ENCODE measurements around the gene PAPPA2. TPM values are rescaled to one million over a fixed set of nuclear protein-coding genes. Genes with fewer than 3 reads are reported as not detected.

PAPPA2 gene
- total RNA-seq, 5 donors from 2014 or later (not counting 1 experiment from before 2014, with no cell fraction given), result 0.03 to 0.06 TPM; not detected in 3

DNA sequence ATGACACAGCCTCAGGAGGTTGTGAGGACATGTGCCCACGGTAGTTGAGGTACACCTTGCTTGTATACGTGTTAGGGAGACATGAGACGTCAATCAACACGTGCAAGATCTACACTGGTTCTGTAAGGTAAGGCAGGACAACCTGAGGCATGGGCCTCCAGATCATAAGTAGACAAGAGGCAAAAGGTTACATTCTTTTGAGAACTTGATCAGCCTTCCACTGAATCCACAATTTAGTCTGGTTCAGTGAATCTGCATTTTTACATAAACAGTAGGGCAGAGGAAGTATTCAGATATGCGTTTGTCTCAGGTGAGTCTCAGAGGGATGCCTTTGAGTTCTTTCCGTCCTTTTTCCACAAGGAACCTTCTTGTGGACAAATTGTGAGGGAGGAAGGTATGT is 352.6 kb downstream of the PAPPA2 start:
- ATAC-seq (replicated peaks in 1 of 4) (no peak), DNase-seq (no peak)
- Mint-ChIP-seq H3K36me3 (no peaks in the 10 kb centered on the region), H3K27ac (no peak overlapping the region), H3K27me3 (peaks cover 0 to 1% of the 10 kb centered on the region in 2 donors), H3K4me1 (no peaks in the 10 kb centered on the region), H3K9me3 (peaks cover 0 to 6% (median 0%) of the 10 kb centered on the region in 3 donors), H3K4me3 (no peak overlapping the region)
- ChIA-PET CTCF (no interaction called here), POLR2A (no interaction called here)
- no peaks in the 10 kb centered on the region for H3K36me3 ChIP-seq (ENCODE audit: control insufficient read depth in 2 of 2, extremely low read depth in 1 of 2, insufficient read depth in 1 of 2, low read length in 1 of 2)
- H3K4me3 ChIP-seq (ENCODE audit: control insufficient read depth in 1 of 2, extremely low read depth in 1 of 2, low read length in 1 of 2), result no peak overlapping the region
- H3K27ac ChIP-seq (ENCODE audit: low read length), result no peak overlapping the region
- no peaks in the 10 kb centered on the region for H3K4me1 ChIP-seq (ENCODE audit: control insufficient read depth in 1 of 2, extremely low read depth in 1 of 2, insufficient read depth in 2 of 2, low read length in 2 of 2)
- 100% methylated on average over 2 of the region's 6 CpGs for WGBS (ENCODE audit: insufficient coverage)
- no peaks in the 10 kb centered on the region for H3K9me3 ChIP-seq
- no peaks in the 10 kb centered on the region for H3K27me3 ChIP-seq (replicated peaks in 1 of 2; ENCODE audit: control insufficient read depth in 2 of 2, extremely low read depth in 1 of 2, insufficient read depth in 2 of 2, low read length in 1 of 2)

DNA sequence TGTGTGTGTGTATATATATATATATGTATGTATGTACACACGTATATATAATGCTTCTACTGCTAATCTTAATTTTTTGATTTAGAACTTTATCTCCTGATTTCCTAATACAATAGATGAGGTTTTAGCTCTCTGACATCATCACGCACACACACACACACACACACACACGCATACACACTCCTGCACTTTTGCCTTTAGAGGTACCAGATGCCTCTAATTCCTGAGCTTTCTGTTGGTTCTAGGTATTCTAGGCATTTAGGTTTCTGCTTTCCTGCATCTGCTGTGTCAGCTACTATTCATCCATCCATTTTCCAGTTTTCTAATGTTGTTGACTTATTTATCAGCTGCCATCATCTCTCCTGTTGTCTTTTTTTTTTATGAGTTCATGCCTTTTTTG is 353.3 kb downstream of the PAPPA2 start:
- Mint-ChIP-seq H3K36me3 (no peaks in the 10 kb centered on the region), H3K9me3 (peaks cover 0 to 6% (median 0%) of the 10 kb centered on the region in 3 donors), H3K4me3 (no peak overlapping the region), H3K27me3 (peaks cover 0 to 1% of the 10 kb centered on the region in 2 donors), H3K4me1 (no peaks in the 10 kb centered on the region), H3K27ac (no peak overlapping the region)
- no CpG with 5 or more reads among the region's 3 CpGs for WGBS (ENCODE audit: insufficient coverage)
- ChIA-PET CTCF (no interaction called here), POLR2A (no interaction called here)
- Histone ChIP-seq H3K27ac (ENCODE audit: low read length) (no peak overlapping the region), H3K9me3 (no peaks in the 10 kb centered on the region), H3K4me1 (ENCODE audit: control insufficient read depth in 1 of 2, extremely low read depth in 1 of 2, insufficient read depth in 2 of 2, low read length in 2 of 2) (no peaks in the 10 kb centered on the region), H3K36me3 (ENCODE audit: control insufficient read depth in 2 of 2, extremely low read depth in 1 of 2, insufficient read depth in 1 of 2, low read length in 1 of 2) (no peaks in the 10 kb centered on the region), H3K27me3 (replicated peaks in 1 of 2; ENCODE audit: control insufficient read depth in 2 of 2, extremely low read depth in 1 of 2, insufficient read depth in 2 of 2, low read length in 1 of 2) (no peaks in the 10 kb centered on the region), H3K4me3 (ENCODE audit: control insufficient read depth in 1 of 2, extremely low read depth in 1 of 2, low read length in 1 of 2) (no peak overlapping the region)
- DNase-seq, result no peak
- no peak for ATAC-seq (replicated peaks in 1 of 4)

DNA sequence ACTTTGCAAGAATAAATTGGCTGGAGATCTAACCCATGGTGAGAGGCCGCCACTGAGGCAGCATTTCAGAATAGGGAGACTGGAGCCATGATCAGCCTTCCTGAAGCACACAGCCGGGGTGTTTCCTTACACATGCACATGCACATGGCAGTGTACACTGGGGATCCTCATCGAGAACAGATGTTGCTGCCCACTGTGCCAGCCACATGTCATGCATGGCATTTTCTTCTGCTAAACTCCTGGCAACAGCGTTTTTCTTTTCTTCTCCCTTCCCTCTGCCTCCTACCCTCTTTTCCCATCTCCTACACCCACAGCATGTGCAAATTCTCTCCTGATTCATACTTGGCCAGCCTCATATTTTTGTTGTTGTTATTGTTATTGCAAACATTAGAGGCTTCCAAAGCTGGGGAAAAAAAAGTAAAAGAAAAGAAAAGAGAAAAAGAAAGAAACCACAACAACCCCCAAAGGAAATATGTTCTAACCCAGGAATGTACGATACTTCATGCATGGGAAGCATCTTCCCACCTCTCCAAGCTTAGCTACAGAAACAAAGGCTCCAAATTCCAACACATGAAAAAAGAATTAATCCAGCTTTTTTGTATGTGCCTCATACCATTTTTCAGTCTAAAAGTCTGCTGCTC is 357.5 kb downstream of the PAPPA2 start:
- DNase-seq (no peak), ATAC-seq (replicated peaks in 1 of 4) (no peak)
- no peaks in the 10 kb centered on the region for H3K27me3 Mint-ChIP-seq
- Histone ChIP-seq H3K4me3 (ENCODE audit: control insufficient read depth in 1 of 2, extremely low read depth in 1 of 2, low read length in 1 of 2) (no peak overlapping the region), H3K36me3 (ENCODE audit: control insufficient read depth in 2 of 2, extremely low read depth in 1 of 2, insufficient read depth in 1 of 2, low read length in 1 of 2) (no peaks in the 10 kb centered on the region), H3K27me3 (replicated peaks in 1 of 2; ENCODE audit: control insufficient read depth in 2 of 2, extremely low read depth in 1 of 2, insufficient read depth in 2 of 2, low read length in 1 of 2) (no peaks in the 10 kb centered on the region), H3K9me3 (no peaks in the 10 kb centered on the region), H3K4me1 (ENCODE audit: control insufficient read depth in 1 of 2, extremely low read depth in 1 of 2, insufficient read depth in 2 of 2, low read length in 2 of 2) (no peaks in the 10 kb centered on the region), H3K27ac (ENCODE audit: low read length) (no peak overlapping the region)
- peaks cover 0 to 6% (median 0%) of the 10 kb centered on the region in 3 donors for H3K9me3 Mint-ChIP-seq
- ChIA-PET POLR2A (no interaction called here), CTCF (no interaction called here)
- H3K4me1 Mint-ChIP-seq, result no peaks in the 10 kb centered on the region
- H3K36me3 Mint-ChIP-seq, result no peaks in the 10 kb centered on the region
- H3K27ac Mint-ChIP-seq, result no peak overlapping the region
- no peak overlapping the region for H3K4me3 Mint-ChIP-seq
- WGBS (ENCODE audit: insufficient coverage), result 86% methylated on average over 2 of the region's 5 CpGs

DNA sequence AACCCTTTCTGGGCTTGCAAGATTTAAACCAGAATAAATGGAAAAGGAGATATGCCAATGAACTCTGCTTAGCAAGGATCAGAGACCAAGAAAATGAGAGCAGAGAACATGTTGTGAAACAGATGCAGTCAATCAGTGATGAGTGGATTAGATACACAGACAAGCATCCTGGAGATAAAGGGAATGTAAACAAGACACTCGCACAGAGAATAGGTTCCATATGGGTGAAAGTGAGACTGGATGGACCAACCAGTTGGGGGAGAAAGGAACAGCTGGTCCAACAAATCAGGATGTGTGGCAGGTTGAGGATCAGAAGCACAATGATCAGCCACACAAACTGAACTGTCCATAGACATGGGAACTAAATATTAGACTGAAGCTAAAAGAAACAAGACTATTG is 363.3 kb downstream of the PAPPA2 start:
- no peaks in the 10 kb centered on the region for H3K27me3 Mint-ChIP-seq
- WGBS (ENCODE audit: insufficient coverage), result 83% methylated on average over 1 of the region's 1 CpG
- Histone ChIP-seq H3K27ac (ENCODE audit: low read length) (no peak overlapping the region), H3K4me3 (ENCODE audit: control insufficient read depth in 1 of 2, extremely low read depth in 1 of 2, low read length in 1 of 2) (no peak overlapping the region), H3K36me3 (ENCODE audit: control insufficient read depth in 2 of 2, extremely low read depth in 1 of 2, insufficient read depth in 1 of 2, low read length in 1 of 2) (no peaks in the 10 kb centered on the region), H3K9me3 (no peaks in the 10 kb centered on the region), H3K4me1 (ENCODE audit: control insufficient read depth in 1 of 2, extremely low read depth in 1 of 2, insufficient read depth in 2 of 2, low read length in 2 of 2) (no peaks in the 10 kb centered on the region), H3K27me3 (replicated peaks in 1 of 2; ENCODE audit: control insufficient read depth in 2 of 2, extremely low read depth in 1 of 2, insufficient read depth in 2 of 2, low read length in 1 of 2) (no peaks in the 10 kb centered on the region)
- H3K36me3 Mint-ChIP-seq, result no peaks in the 10 kb centered on the region
- DNase-seq, result no peak
- ChIA-PET POLR2A (no interaction called here), CTCF (no interaction called here)
- no peak for ATAC-seq (replicated peaks in 1 of 4)
- peaks cover 0 to 12% (median 3%) of the 10 kb centered on the region in 3 donors for H3K9me3 Mint-ChIP-seq
- H3K4me1 Mint-ChIP-seq, result no peaks in the 10 kb centered on the region
- H3K4me3 Mint-ChIP-seq, result no peak overlapping the region
- no peak overlapping the region for H3K27ac Mint-ChIP-seq

DNA sequence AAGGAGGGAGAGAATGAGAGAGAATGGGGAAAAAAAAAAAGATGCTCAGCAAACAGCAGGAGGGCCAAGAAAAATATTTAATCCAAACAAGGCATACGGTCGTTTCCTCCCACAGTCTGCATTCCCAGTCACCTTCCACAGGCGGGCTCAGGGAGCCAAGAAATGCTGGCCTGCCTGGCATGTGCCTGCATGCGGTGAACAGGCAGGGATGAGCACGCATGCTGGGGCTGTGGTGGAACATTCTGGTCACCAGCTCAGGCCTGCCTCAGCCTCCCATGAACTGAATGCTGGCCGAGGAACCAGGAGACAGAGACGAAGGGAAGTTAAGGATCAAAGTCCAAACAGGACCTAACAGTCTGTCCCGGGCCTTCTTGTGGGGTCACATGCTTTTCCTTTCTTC is 366.3 kb downstream of the PAPPA2 start:
- Mint-ChIP-seq H3K36me3 (no peaks in the 10 kb centered on the region), H3K27me3 (no peaks in the 10 kb centered on the region), H3K4me3 (no peak overlapping the region), H3K27ac (no peak overlapping the region), H3K9me3 (peaks cover 0 to 12% (median 3%) of the 10 kb centered on the region in 3 donors), H3K4me1 (no peaks in the 10 kb centered on the region)
- ATAC-seq (replicated peaks in 1 of 4) (no peak), DNase-seq (no peak)
- H3K36me3 ChIP-seq (ENCODE audit: control insufficient read depth in 2 of 2, extremely low read depth in 1 of 2, insufficient read depth in 1 of 2, low read length in 1 of 2), result no peaks in the 10 kb centered on the region
- ChIA-PET POLR2A (no interaction called here), CTCF (interaction anchor here in 1 of 2 donors (0.6 kb wide), 1 partner anchor 97 kb away, joined by 6 read pairs; no protein-coding TSS in a partner anchor)
- H3K4me1 ChIP-seq (ENCODE audit: control insufficient read depth in 1 of 2, extremely low read depth in 1 of 2, insufficient read depth in 2 of 2, low read length in 2 of 2), result no peaks in the 10 kb centered on the region
- no peak overlapping the region for H3K27ac ChIP-seq (ENCODE audit: low read length)
- 80% methylated on average over 8 of the region's 8 CpGs for WGBS (ENCODE audit: insufficient coverage)
- no peak overlapping the region for H3K4me3 ChIP-seq (ENCODE audit: control insufficient read depth in 1 of 2, extremely low read depth in 1 of 2, low read length in 1 of 2)
- no peaks in the 10 kb centered on the region for H3K27me3 ChIP-seq (replicated peaks in 1 of 2; ENCODE audit: control insufficient read depth in 2 of 2, extremely low read depth in 1 of 2, insufficient read depth in 2 of 2, low read length in 1 of 2)
- H3K9me3 ChIP-seq, result no peaks in the 10 kb centered on the region

DNA sequence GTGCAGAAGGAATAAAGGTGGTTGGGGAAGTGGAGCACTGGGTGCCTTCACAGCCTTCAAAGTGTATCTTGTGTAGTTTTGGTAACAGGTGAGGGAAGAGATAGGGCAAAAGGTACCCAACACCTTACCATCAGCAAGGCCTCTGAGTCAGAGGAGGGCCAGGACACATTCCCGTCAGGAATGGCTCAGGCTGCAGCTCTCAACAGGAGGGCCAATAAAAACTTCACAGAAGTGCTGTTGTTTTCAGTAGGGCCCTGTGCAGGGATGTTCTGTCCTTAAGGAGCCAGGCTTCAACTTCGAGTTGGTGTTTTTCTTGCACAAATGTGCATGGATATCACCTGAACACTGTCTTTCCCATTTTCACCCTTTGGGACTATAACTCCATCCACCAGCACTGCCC is 368.2 kb downstream of the PAPPA2 start:
- Histone ChIP-seq H3K27me3 (replicated peaks in 1 of 2; ENCODE audit: control insufficient read depth in 2 of 2, extremely low read depth in 1 of 2, insufficient read depth in 2 of 2, low read length in 1 of 2) (no peaks in the 10 kb centered on the region), H3K4me3 (ENCODE audit: control insufficient read depth in 1 of 2, extremely low read depth in 1 of 2, low read length in 1 of 2) (no peak overlapping the region), H3K27ac (ENCODE audit: low read length) (no peak overlapping the region), H3K36me3 (ENCODE audit: control insufficient read depth in 2 of 2, extremely low read depth in 1 of 2, insufficient read depth in 1 of 2, low read length in 1 of 2) (no peaks in the 10 kb centered on the region), H3K4me1 (ENCODE audit: control insufficient read depth in 1 of 2, extremely low read depth in 1 of 2, insufficient read depth in 2 of 2, low read length in 2 of 2) (no peaks in the 10 kb centered on the region), H3K9me3 (no peaks in the 10 kb centered on the region)
- ChIA-PET POLR2A (no interaction called here), CTCF (no interaction called here)
- ATAC-seq (replicated peaks in 1 of 4) (no peak), DNase-seq (no peak)
- Mint-ChIP-seq H3K36me3 (no peaks in the 10 kb centered on the region), H3K4me1 (no peaks in the 10 kb centered on the region), H3K27me3 (no peaks in the 10 kb centered on the region), H3K9me3 (peaks cover 0 to 5% (median 3%) of the 10 kb centered on the region in 3 donors), H3K27ac (no peak overlapping the region), H3K4me3 (no peak overlapping the region)
- WGBS (ENCODE audit: insufficient coverage), result 10% methylated on average over 2 of the region's 2 CpGs

DNA sequence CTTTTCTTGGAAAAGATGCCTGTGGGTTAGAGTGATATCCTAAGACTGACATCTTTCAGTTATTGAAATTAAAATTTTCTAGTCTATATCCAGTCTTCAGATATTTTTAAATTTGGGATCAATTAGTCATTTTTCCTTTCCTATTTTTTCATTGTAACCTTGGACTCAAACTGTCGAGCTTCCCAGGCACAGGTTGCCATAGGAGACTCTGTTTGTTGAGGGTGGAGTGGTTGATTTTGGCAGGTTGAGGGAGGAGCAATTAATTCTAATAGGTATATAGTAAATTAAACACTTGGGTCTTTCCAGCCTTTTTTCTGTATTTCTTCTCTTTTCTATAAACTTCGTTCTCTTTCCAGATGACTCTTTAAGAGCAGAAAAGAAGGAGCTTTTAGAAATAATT is 374.7 kb downstream of the PAPPA2 start:
- CTCF ChIA-PET, result no interaction called here
- ATAC-seq (replicated peaks in 1 of 4) (no peak), DNase-seq (no peak)
- Mint-ChIP-seq H3K36me3 (no peaks in the 10 kb centered on the region), H3K27ac (no peak overlapping the region), H3K9me3 (no peaks in the 10 kb centered on the region), H3K27me3 (peaks cover 2 to 13% of the 10 kb centered on the region in 2 donors), H3K4me1 (no peaks in the 10 kb centered on the region), H3K4me3 (no peak overlapping the region)
- H3K9me3 ChIP-seq, result no peaks in the 10 kb centered on the region
- POLR2A ChIA-PET, result no interaction called here
- no peak overlapping the region for H3K4me3 ChIP-seq (ENCODE audit: control insufficient read depth in 1 of 2, extremely low read depth in 1 of 2, low read length in 1 of 2)
- H3K27ac ChIP-seq (ENCODE audit: low read length), result no peak overlapping the region
- H3K36me3 ChIP-seq (ENCODE audit: control insufficient read depth in 2 of 2, extremely low read depth in 1 of 2, insufficient read depth in 1 of 2, low read length in 1 of 2), result no peaks in the 10 kb centered on the region
- H3K4me1 ChIP-seq (ENCODE audit: control insufficient read depth in 1 of 2, extremely low read depth in 1 of 2, insufficient read depth in 2 of 2, low read length in 2 of 2), result no peaks in the 10 kb centered on the region
- H3K27me3 ChIP-seq (replicated peaks in 1 of 2; ENCODE audit: control insufficient read depth in 2 of 2, extremely low read depth in 1 of 2, insufficient read depth in 2 of 2, low read length in 1 of 2), result no peaks in the 10 kb centered on the region
- no CpG with 5 or more reads among the region's 2 CpGs for WGBS (ENCODE audit: insufficient coverage)
